PC-3 (cell line): ENCODE results near the gene DGKH. TPM values are rescaled to one million over a fixed set of nuclear protein-coding genes. Genes with fewer than 3 reads are reported as not detected.
A peak's percentile ranks its signal among the peaks of the same experiment; 100 is the strongest.

Source experiments
- ATAC-seq: fragments of 200-7000 bp; cut with Tn5 transposase; 2 replicates; pipeline ENCODE4 v1.9.1; 2020; ENCODE audit warnings: mild to moderate bottlenecking, moderate library complexity
- BruUV-seq: library from RNA; stranded (reverse); fragments of 400-500 nt; replicated peaks from 2 replicates; lab custom pipeline; 2021; lab: Mats Ljungman, UMichigan
- CTCF ChIA-PET: fragments of 300-600 bp; sonication (Branson Sonifier 250); formaldehyde crosslinking; loops from one replicate; lab custom pipeline; 2022; ENCODE audit warnings: antibody characterized with exemption; lab: Charles Lee
- POLR2A ChIA-PET: fragments of 300-600 bp; sonication (Branson Sonifier 250); formaldehyde crosslinking; loops from one replicate; lab custom pipeline; 2022; ENCODE audit warnings: antibody characterized with exemption; ENCODE audit not compliant: unreplicated experiment; lab: Charles Lee
- DNase-seq: peaks from one replicate; pipeline ENCODE4 v3.0.0-alpha.2; 2015
- H2AFZ ChIP-seq: fragments of 300-600 bp; sonication (generic); 2 replicates; pipeline ENCODE4 v1.6.0; 2016; ENCODE audit warnings: antibody characterized with exemption, low read length
- H3F3A ChIP-seq: fragments of 300-600 bp; sonication (generic); one replicate; pipeline ENCODE4 v1.6.0; 2017; ENCODE audit warnings: antibody characterized with exemption, low read length, control low read depth, mild to moderate bottlenecking; ENCODE audit not compliant: unreplicated experiment
- H3K27ac ChIP-seq: fragments of 300-600 bp; sonication (generic); 2 replicates; pipeline ENCODE4 v1.5.1; 2016; ENCODE audit warnings: mild to moderate bottlenecking, low read length
- H3K27me3 ChIP-seq: fragments of 300-600 bp; sonication (generic); 2 replicates; pipeline ENCODE4 v1.6.1; 2016; ENCODE audit warnings: low read length, mixed read lengths
- H3K36me3 ChIP-seq: fragments of 300-600 bp; sonication (generic); 2 replicates; pipeline ENCODE4 v1.6.1; 2016; ENCODE audit warnings: low read depth, mixed run types, low read length, mixed read lengths
- H3K4me1 ChIP-seq: fragments of 300-600 bp; sonication (generic); 2 replicates; pipeline ENCODE4 v1.5.1; 2016; ENCODE audit warnings: low read length; ENCODE audit not compliant: insufficient read depth
- H3K4me2 ChIP-seq: fragments of 300-600 bp; sonication (generic); 2 replicates; pipeline ENCODE4 v1.6.0; 2016; ENCODE audit warnings: low read length
- H3K4me3 ChIP-seq: fragments of 300-600 bp; sonication (generic); 2 replicates; pipeline ENCODE4 v1.5.1; 2016; ENCODE audit warnings: mild to moderate bottlenecking, low read length, mixed read lengths
- H3K79me2 ChIP-seq: fragments of 300-600 bp; sonication (generic); 2 replicates; pipeline ENCODE4 v1.6.1; 2017; ENCODE audit warnings: low read length, mixed read lengths
- H3K9ac ChIP-seq: fragments of 300-600 bp; sonication (generic); 2 replicates; pipeline ENCODE4 v1.6.0; 2016; ENCODE audit warnings: mild to moderate bottlenecking, low read length
- H3K9me2 ChIP-seq: fragments of 300-600 bp; sonication (generic); replicated peaks from 2 replicates; pipeline ENCODE4 v1.6.1; 2016; ENCODE audit warnings: mixed run types, low read length, mixed read lengths
- H3K9me3 ChIP-seq: fragments of 300-600 bp; sonication (generic); 2 replicates; pipeline ENCODE4 v1.6.1; 2016; ENCODE audit warnings: low read length, mixed read lengths
- H4K20me1 ChIP-seq: fragments of 300-600 bp; sonication (generic); 2 replicates; pipeline ENCODE4 v1.6.1; 2016; ENCODE audit warnings: low read length, mixed read lengths
- EZH2 ChIP-seq: fragments of 300-600 bp; sonication (generic); IDR thresholded peaks from one replicate; pipeline ENCODE4 v1.6.1; 2017; ENCODE audit warnings: antibody characterized with exemption, mild to moderate bottlenecking, low read length; ENCODE audit not compliant: unreplicated experiment
- EZH2phosphoT487 ChIP-seq: fragments of 300-600 bp; sonication (generic); IDR thresholded peaks from 2 replicates; pipeline ENCODE4 v1.6.1; 2018; ENCODE audit warnings: mild to moderate bottlenecking, antibody characterized with exemption, low read length, borderline replicate concordance
- intact Hi-C: fragments of 100-400 bp; cut with micrococcal nuclease; formaldehyde crosslinking; loops from 2 replicates; pipeline ENCODE4 v1.9.0; 2023
- total RNA-seq: library from RNA; depleted of rRNA; stranded (reverse); fragments of >200 nt; gene quantifications from 2 replicates; pipeline ENCODE4 v1.2.3, GENCODE V29; 2014
- TF ChIP-seq, protein P1 (sequence below): fragments of 300-600 bp; sonication (generic); conservative IDR thresholded peaks from 2 replicates; pipeline ENCODE4 v1.5.1; 2017; ENCODE audit warnings: antibody characterized with exemption, low read depth, mild to moderate bottlenecking, low read length

Gene DGKH
- total RNA-seq, 1 experiment from 2014 or later = 5.9 TPM

DNA sequence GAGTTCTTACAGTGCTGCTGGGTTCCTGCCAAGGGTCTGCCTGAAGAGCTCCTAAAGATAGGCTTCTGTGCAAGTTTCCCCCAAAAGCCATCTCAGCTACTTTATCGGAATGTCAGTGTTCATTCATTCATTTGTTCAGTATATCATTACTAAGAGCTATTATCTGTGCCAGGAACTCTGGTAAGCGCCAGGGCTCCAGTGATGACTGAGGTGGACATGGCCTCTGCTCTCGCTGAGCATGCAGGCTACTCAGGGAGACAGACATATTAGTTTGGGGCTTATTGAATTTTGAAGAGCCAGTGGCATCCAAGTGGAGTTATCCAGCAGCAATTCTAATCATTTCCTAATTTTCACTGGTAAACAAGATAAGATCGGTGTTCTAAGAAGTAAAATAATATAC lies 65.8 kb downstream of the DGKH start:
- BruUV-seq = no TSS peak
- Histone ChIP-seq H4K20me1 (no peaks in the 10 kb centered on the region), H3K4me2 (no peak overlapping the region), H3K27ac (no peak overlapping the region), H3K9ac (no peak overlapping the region), H3K9me3 (no peaks in the 10 kb centered on the region), H3K4me1 (peaks cover 19% of the 10 kb centered on the region), H3K9me2 (no peaks in the 10 kb centered on the region), H2AFZ (no peak overlapping the region), H3K27me3 (no peaks in the 10 kb centered on the region), H3F3A (no peaks in the 10 kb centered on the region), H3K36me3 (no peaks in the 10 kb centered on the region), H3K4me3 (no peak overlapping the region), H3K79me2 (peaks cover 14% of the 10 kb centered on the region; the same call in 1 of the 2 replicates)
- no peak for ATAC-seq
- CTCF ChIA-PET = interaction anchor here (0.6 kb wide), 2 partner anchors 282 to 445 kb away, joined by 3 read pairs; no protein-coding TSS in a partner anchor
- no peak for DNase-seq
- POLR2A ChIA-PET = no interaction called here
- intact Hi-C loops = loop anchor here (10.0 kb wide), 1 partner anchor 699 kb away; no protein-coding TSS in a partner anchor
- TF ChIP-seq, protein P1, sequence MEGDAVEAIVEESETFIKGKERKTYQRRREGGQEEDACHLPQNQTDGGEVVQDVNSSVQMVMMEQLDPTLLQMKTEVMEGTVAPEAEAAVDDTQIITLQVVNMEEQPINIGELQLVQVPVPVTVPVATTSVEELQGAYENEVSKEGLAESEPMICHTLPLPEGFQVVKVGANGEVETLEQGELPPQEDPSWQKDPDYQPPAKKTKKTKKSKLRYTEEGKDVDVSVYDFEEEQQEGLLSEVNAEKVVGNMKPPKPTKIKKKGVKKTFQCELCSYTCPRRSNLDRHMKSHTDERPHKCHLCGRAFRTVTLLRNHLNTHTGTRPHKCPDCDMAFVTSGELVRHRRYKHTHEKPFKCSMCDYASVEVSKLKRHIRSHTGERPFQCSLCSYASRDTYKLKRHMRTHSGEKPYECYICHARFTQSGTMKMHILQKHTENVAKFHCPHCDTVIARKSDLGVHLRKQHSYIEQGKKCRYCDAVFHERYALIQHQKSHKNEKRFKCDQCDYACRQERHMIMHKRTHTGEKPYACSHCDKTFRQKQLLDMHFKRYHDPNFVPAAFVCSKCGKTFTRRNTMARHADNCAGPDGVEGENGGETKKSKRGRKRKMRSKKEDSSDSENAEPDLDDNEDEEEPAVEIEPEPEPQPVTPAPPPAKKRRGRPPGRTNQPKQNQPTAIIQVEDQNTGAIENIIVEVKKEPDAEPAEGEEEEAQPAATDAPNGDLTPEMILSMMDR = no peak
- TF ChIP-seq EZH2phosphoT487 (no peak), EZH2 (no peak)

DNA sequence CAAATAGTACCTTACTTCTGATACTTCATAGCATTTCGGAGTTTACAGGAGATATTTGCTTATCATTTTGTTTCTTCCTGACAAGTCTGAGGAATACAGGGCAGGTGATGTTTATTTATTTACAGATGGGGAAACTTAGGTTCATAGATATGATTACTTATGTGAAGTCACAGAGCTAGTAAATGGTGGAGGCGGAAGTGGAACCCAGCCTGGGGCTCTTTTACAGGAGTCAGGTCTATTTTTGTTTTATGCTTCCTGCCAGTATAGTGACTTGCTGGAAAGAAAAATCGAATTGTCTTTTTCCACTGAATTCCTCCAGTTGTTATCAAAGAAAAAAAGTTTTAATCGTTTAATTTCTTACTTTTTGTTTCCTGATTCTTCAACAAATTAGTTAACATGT lies 66.5 kb downstream of the DGKH start:
- H3K4me2 ChIP-seq = peak overlapping the region; percentile 6
- intact Hi-C loops = loop anchor here (10.0 kb wide), 1 partner anchor 700 kb away; no protein-coding TSS in a partner anchor
- H3K9me3 ChIP-seq = no peaks in the 10 kb centered on the region
- H3K4me3 ChIP-seq = no peak overlapping the region
- TF ChIP-seq, protein P1 = no peak
- TF ChIP-seq EZH2phosphoT487 = no peak
- TF ChIP-seq EZH2 = no peak
- H4K20me1 ChIP-seq = no peaks in the 10 kb centered on the region
- peaks cover 11% of the 10 kb centered on the region; the same call in 1 of the 2 replicates for H3K79me2 ChIP-seq
- DNase-seq (peak; percentile 42), ATAC-seq (peak; percentile 63)
- CTCF ChIA-PET = interaction anchor here (0.6 kb wide), 1 partner anchor 445 kb away, joined by 3 read pairs; no protein-coding TSS in a partner anchor
- H3K4me1 ChIP-seq = peaks cover 18% of the 10 kb centered on the region
- H3K27ac ChIP-seq = peak overlapping the region; percentile 25; the same call in 1 of the 2 replicates
- H2AFZ ChIP-seq = no peak overlapping the region
- no peaks in the 10 kb centered on the region for H3F3A ChIP-seq
- no peaks in the 10 kb centered on the region for H3K9me2 ChIP-seq
- no peak overlapping the region for H3K9ac ChIP-seq
- POLR2A ChIA-PET = no interaction called here
- no peaks in the 10 kb centered on the region for H3K36me3 ChIP-seq
- no peaks in the 10 kb centered on the region for H3K27me3 ChIP-seq
- BruUV-seq = no TSS peak

DNA sequence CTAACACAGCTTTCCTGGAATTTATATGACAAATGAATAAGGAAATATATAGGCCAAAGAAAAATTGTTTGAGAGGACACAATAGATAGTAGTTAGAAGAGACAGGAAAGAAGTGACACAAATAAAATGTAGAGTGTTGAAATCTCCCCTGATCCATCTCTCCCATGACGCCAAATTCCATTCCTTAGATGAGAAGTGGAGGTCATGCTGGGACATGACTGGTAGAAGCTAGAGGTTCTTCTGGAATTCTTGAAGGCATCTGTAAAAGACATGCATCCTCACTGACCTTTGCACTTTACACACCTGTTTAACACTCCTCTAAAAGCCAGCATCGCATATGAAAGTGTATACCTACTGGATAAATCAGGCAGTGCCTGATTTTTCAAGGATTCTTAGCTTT lies 67.8 kb downstream of the DGKH start:
- ChIA-PET POLR2A (no interaction called here), CTCF (no interaction called here)
- no peak overlapping the region for H3K4me3 ChIP-seq
- no peak overlapping the region for H3K4me2 ChIP-seq
- DNase-seq (no peak), ATAC-seq (no peak)
- no peak overlapping the region for H3K9ac ChIP-seq
- no peak overlapping the region for H2AFZ ChIP-seq
- intact Hi-C loops = loop anchor here (10.0 kb wide), 1 partner anchor 701 kb away; no protein-coding TSS in a partner anchor
- H3K79me2 ChIP-seq = 0 out of 2 replicates have a peak, but pooled peaks cover 7% of the 10 kb centered on the region
- H3K27ac ChIP-seq = no peak overlapping the region
- H3K36me3 ChIP-seq = no peaks in the 10 kb centered on the region
- BruUV-seq = no TSS peak
- H3K9me3 ChIP-seq = no peaks in the 10 kb centered on the region
- H3K9me2 ChIP-seq = no peaks in the 10 kb centered on the region
- peaks cover 13% of the 10 kb centered on the region for H3K4me1 ChIP-seq
- H3K27me3 ChIP-seq = no peaks in the 10 kb centered on the region
- no peaks in the 10 kb centered on the region for H3F3A ChIP-seq
- no peaks in the 10 kb centered on the region for H4K20me1 ChIP-seq
- TF ChIP-seq EZH2 = no peak
- TF ChIP-seq, protein P1 = no peak
- no peak for TF ChIP-seq EZH2phosphoT487
